GM20000 (cell line): ENCODE results near the gene COL15A1.

Experiments
- DNase-seq: peaks from one replicate; pipeline ENCODE4 v3.0.0; 2012; ENCODE audit warnings: low spot score
- CTCF ChIP-seq: IDR thresholded peaks from 2 replicates; pipeline ENCODE4 v1.5.1; 2012; ENCODE audit warnings: mild to moderate bottlenecking, control low read depth; ENCODE audit errors: extremely low read depth, missing control alignments

COL15A1 gene

DNA sequence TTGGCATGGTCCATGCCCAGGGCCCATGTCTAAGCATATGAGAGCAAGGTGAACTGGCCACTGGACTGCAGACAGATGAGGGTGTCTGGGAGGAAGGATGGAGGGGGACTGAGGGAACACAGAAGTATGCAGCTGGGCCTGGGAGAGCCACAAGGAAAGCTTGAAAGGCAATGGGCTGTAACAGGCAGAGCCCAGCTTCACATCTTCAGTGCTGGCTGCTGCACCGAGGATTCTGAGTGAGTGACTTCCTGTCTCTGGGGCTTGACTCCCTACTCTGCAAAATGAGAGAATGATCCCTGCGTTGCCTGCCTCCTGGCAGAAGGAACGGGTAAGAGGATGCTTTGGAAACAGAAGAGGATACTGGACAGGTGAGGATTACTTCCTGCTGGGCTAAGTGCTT, 29.0 kb downstream of the COL15A1 start:
- no peak for TF ChIP-seq CTCF
- no peak for DNase-seq

DNA sequence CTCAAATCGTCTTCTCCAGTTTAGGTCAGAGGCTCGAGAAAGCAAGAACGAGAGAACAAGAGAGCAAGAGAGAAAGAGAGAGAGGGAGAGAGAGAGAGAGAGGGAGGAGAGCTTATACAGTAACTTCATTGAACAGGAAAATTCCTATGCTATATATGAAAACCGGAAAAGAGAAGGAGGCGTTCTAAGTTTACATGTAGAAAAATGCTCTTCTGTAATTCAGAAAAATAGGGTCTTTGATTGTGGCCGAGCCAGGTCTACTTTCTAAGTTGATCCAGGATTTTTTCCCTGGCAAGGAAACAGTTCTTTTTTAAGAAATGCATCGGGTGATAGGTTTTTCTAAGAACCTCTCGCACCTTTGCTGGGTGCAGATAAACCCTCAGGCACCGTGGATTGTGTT, 29.5 kb downstream of the COL15A1 start:
- DNase-seq: no peak
- TF ChIP-seq CTCF: no peak

GRCh38 chr9:98973576-98973975, 29.9 kb downstream of the COL15A1 start:
- DNase-seq: no peak
- TF ChIP-seq CTCF: no peak

DNA sequence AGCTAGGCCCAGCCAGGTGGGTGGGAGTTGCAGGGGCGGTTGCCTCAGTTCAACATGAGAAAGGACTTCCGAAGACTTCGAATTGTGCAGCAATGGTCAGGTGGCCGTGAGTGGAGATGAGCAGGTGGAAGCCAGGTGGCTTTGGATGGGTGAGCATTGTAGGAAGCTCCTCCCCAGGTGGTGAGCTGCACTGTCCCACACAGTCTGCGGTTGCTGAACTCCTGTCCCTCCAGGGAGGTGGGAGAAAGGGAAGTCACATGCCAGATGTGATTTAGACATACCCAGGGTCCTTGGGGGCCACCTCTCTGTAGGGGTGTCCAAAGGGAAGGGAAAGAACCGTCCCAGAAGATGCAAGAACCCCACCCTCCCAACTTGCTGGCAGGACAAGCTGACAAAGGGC, 30.4 kb downstream of the COL15A1 start:
- no peak for TF ChIP-seq CTCF
- DNase-seq: no peak

- no peak for TF ChIP-seq CTCF
- no peak for DNase-seq
Measured at GRCh38 chr9:98974554-98974953, 30.8 kb downstream of the COL15A1 start.

DNA sequence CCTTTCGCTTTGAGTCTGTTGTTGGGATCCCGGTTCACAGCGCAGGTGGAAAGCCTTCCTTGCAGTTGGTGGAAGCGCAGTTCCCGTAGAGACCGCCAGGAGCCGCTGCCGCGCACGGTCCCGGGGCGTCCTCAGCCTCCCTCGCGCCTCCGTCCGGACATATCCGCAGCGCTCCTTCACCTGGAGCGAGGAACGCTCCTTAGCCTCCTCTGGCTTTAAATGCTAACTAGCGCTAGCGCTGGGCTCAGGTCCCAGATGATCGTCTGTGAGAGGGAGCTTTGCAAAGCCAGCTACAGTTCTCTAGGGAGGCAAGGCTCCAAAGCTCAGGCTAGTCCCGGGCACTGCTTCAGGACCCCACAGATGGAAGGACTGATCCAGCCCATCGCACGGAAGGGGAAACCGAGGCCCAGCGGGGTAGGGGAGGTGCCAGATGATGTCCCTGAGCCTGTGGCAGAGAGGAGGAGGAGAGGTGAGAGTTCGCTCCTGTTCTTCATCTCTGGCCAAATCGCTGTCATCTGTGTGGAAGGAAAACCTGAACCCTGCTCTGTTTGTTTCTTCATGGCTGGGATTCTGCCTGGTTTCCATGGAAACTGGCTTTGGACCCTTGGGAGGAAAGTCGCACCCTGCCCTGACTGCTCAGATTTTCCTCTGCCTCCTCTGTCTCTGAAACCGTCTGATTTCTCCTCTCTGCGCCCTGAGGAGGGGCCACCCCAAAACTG, 31.4 kb downstream of the COL15A1 start:
- peak; percentile 94 for TF ChIP-seq CTCF
- peak; percentile 85 for DNase-seq

GRCh38 chr9:98975838-98976237, 32.1 kb downstream of the COL15A1 start:
- no peak for DNase-seq
- no peak for TF ChIP-seq CTCF
